Measurements from ENCODE around the gene IL31RA.

DNA sequence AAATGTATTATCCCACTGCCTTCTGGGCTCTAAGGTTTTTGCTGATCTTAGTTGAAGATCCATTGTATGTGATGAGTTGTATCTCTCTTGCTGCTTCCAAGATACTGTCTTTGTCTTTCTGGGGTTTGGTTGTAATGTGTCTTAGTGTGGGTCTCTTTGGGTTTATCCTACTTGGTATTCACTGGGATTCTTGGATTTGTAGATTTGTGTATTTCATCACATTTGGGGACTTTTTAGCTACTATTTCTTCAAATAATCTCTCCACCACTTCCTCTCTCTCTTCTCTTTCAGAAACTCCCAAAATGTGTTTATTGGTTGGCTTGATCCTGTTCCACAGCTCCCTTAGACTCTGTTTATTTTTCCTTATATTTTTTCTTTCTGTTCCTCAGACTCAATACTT, 26.5 kb downstream of the IL31RA start:
- TF ChIP-seq POLR2A (IDR thresholded peaks at IDR 0.05; ENCODE audit: low read depth, low read length) (no peak), TAF1 (IDR thresholded peaks at IDR 0.05; ENCODE audit: borderline replicate concordance, low read depth, low read length) (no peak), POLR2AphosphoS5 (IDR thresholded peaks at IDR 0.05; ENCODE audit: low read depth, low read length) (no peak)
